Hepatocyte (in vitro differentiated cells): Measurements from ENCODE around the gene CCDC136. TPM values are rescaled to one million over a fixed set of nuclear protein-coding genes. Genes with fewer than 3 reads are reported as not detected.

Experiments used
- DNase-seq: peaks from one replicate; pipeline ENCODE4 v3.0.0-alpha.2; 2016; ENCODE audit warnings: low spot score
- H2AFZ ChIP-seq: fragments of 200-600 bp; sonication (generic); 2 replicates; pipeline ENCODE4 v1.6.0; 2016; ENCODE audit warnings: antibody characterized with exemption, mild to moderate bottlenecking
- H3K27ac ChIP-seq: fragments of 200-600 bp; sonication (generic); 2 replicates; pipeline ENCODE4 v1.5.1; 2016; ENCODE audit warnings: mild to moderate bottlenecking
- H3K27me3 ChIP-seq: fragments of 200-600 bp; sonication (generic); 2 replicates; pipeline ENCODE4 v1.6.1; 2016
- H3K36me3 ChIP-seq: fragments of 200-600 bp; sonication (generic); replicated peaks from 2 replicates; pipeline ENCODE4 v1.5.1; 2016; ENCODE audit warnings: low read depth; ENCODE audit not compliant: insufficient read depth
- H3K4me1 ChIP-seq: fragments of 200-600 bp; sonication (generic); 2 replicates; pipeline ENCODE4 v1.5.1; 2016; ENCODE audit warnings: mild to moderate bottlenecking, moderate library complexity; ENCODE audit not compliant: insufficient read depth
- H3K4me2 ChIP-seq: fragments of 200-600 bp; sonication (generic); 2 replicates; pipeline ENCODE4 v1.6.0; 2016
- H3K4me3 ChIP-seq: fragments of 200-600 bp; sonication (generic); 2 replicates; pipeline ENCODE4 v1.5.1; 2016; ENCODE audit warnings: mild to moderate bottlenecking
- H3K79me2 ChIP-seq: fragments of 200-600 bp; sonication (generic); 2 replicates; pipeline ENCODE4 v1.6.0; 2017; ENCODE audit warnings: mild to moderate bottlenecking
- H3K9me2 ChIP-seq: fragments of 200-600 bp; sonication (generic); replicated peaks from 2 replicates; pipeline ENCODE4 v1.6.0; 2017; ENCODE audit warnings: mild to moderate bottlenecking; ENCODE audit not compliant: insufficient read depth
- H3K9me3 ChIP-seq: fragments of 200-600 bp; sonication (generic); 2 replicates; pipeline ENCODE4 v1.5.1; 2016; ENCODE audit warnings: low read depth, mild to moderate bottlenecking
- H4K20me1 ChIP-seq: fragments of 200-600 bp; sonication (generic); 2 replicates; pipeline ENCODE4 v1.6.0; 2016; ENCODE audit warnings: mild to moderate bottlenecking; ENCODE audit not compliant: insufficient read depth, poor library complexity, severe bottlenecking
- EZH2 ChIP-seq: fragments of 200-600 bp; sonication (generic); IDR thresholded peaks from 2 replicates; pipeline ENCODE4 v1.6.1; 2016; ENCODE audit warnings: antibody characterized with exemption, mild to moderate bottlenecking, borderline replicate concordance
- EZH2phosphoT487 ChIP-seq: fragments of 200-600 bp; sonication (generic); IDR thresholded peaks from one replicate; pipeline ENCODE4 v1.6.1; 2018; ENCODE audit warnings: antibody characterized with exemption, mild to moderate bottlenecking, low read depth, moderate library complexity; ENCODE audit not compliant: unreplicated experiment, severe bottlenecking
- WGBS: methylation state at CpG from one replicate; pipeline ENCODE4 v1.1.6; 2016; ENCODE audit warnings: low lambda C conversion rate; ENCODE audit errors: missing lambda C conversion rate; 5-methylcytosine and 5-hydroxymethylcytosine counted together
- polyA plus RNA-seq: library from polyadenylated mRNA; unstranded; fragments of >200 nt; fragmentation: Nextera tagmentation; extraction: Ambion mirVana; gene quantifications from 2 replicates; pipeline ENCODE4 v1.2.1, GENCODE V29; 2016
- total RNA-seq: library from RNA; depleted of rRNA; stranded (reverse); fragments of >200 nt; gene quantifications from 2 replicates; pipeline ENCODE4 v1.2.3, GENCODE V29; 2014
- TF ChIP-seq, protein P1 (sequence below): fragments of 200-600 bp; sonication (generic); IDR thresholded peaks from 2 replicates; pipeline ENCODE4 v1.5.1; 2016; ENCODE audit warnings: antibody characterized with exemption, mild to moderate bottlenecking; ENCODE audit not compliant: poor library complexity

CCDC136 gene
- total and polyA plus RNA-seq, 2 experiments from 2014 or later: 3.8 to 5.6 TPM

DNA sequence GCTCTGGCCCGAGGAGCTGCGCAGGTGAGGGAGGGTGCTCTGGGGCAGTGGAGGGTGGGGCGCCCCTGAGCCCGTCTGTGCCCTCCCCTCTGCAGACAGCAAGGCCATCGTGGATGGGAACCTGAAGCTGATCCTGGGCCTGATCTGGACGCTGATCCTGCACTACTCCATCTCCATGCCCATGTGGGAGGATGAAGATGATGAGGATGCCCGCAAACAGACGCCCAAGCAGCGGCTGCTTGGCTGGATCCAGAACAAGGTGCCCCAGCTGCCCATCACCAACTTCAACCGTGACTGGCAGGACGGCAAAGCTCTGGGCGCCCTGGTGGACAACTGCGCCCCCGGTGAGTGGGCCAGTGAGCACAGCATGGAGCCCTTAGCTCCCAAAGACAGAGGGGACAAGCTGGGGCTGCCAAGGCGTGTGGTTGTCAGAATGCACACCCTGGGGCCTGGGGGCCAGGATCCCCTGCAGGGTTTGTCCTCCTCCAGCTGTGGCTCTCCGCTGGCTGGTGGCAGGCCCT, 43.5 kb downstream of the CCDC136 start:
- H3K4me3 ChIP-seq: no peak overlapping the region
- peaks cover 40% of the 10 kb centered on the region for H3K4me1 ChIP-seq
- H3K36me3 ChIP-seq: no peaks in the 10 kb centered on the region
- H3K9me3 ChIP-seq: no peaks in the 10 kb centered on the region
- peaks cover 2% of the 10 kb centered on the region for H3K79me2 ChIP-seq
- no peak for TF ChIP-seq EZH2
- TF ChIP-seq, protein P1, sequence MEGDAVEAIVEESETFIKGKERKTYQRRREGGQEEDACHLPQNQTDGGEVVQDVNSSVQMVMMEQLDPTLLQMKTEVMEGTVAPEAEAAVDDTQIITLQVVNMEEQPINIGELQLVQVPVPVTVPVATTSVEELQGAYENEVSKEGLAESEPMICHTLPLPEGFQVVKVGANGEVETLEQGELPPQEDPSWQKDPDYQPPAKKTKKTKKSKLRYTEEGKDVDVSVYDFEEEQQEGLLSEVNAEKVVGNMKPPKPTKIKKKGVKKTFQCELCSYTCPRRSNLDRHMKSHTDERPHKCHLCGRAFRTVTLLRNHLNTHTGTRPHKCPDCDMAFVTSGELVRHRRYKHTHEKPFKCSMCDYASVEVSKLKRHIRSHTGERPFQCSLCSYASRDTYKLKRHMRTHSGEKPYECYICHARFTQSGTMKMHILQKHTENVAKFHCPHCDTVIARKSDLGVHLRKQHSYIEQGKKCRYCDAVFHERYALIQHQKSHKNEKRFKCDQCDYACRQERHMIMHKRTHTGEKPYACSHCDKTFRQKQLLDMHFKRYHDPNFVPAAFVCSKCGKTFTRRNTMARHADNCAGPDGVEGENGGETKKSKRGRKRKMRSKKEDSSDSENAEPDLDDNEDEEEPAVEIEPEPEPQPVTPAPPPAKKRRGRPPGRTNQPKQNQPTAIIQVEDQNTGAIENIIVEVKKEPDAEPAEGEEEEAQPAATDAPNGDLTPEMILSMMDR: no peak
- no peak for TF ChIP-seq EZH2phosphoT487
- H3K27me3 ChIP-seq: peaks cover 6% of the 10 kb centered on the region
- H3K9me2 ChIP-seq: no peaks in the 10 kb centered on the region
- H2AFZ ChIP-seq: no peak overlapping the region
- no peak overlapping the region for H3K27ac ChIP-seq
- H3K4me2 ChIP-seq: no peak overlapping the region
- no peaks in the 10 kb centered on the region for H4K20me1 ChIP-seq
- no peak for DNase-seq
- 97% methylated on average over 16 of the region's 16 CpGs for WGBS

DNA sequence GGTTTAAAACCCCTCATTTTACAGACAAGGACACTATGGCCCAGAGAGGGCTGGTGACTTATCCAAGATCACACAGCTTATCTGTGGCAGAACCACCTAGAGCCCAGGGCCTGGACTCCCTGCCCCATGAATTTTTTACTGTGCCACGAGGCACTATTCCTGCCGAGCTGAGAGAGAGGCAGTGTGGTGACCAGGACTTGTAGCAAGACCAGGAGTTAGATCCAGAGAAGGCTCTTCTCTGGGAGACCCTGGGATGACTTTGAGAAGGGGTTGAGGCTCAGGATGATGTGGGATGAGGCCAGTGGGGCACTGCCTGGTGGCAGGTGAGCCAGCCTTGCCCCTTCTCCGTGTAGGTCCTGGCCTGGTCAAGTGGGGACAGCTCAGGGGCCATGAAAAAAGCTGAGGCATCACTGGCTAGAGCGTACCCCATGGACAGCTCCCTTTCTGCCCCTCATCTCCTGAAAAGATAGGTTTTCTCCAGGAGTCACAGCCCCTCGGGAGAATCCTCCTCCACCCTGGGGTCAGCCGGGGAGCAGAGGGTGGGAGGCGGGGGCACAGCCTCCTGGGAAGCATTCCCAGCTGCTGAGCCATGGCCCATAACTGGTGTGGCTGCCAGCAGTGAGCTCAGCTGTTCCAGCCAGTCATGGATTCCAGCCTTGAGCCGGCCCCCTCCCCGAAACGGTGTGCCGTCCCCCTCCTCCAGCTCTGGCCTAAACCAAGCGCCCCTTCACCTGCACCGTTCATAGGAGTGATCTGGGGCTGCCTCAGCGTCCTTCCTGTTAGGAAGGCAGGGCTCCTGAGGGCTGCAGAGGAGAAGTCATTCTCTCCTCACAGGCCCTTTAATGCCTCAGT, 44.2 kb downstream of the CCDC136 start:
- TF ChIP-seq EZH2phosphoT487: no peak
- no peak for TF ChIP-seq EZH2
- TF ChIP-seq, protein P1: no peak
- Histone ChIP-seq H3K79me2 (no peaks in the 10 kb centered on the region), H4K20me1 (no peaks in the 10 kb centered on the region)

DNA sequence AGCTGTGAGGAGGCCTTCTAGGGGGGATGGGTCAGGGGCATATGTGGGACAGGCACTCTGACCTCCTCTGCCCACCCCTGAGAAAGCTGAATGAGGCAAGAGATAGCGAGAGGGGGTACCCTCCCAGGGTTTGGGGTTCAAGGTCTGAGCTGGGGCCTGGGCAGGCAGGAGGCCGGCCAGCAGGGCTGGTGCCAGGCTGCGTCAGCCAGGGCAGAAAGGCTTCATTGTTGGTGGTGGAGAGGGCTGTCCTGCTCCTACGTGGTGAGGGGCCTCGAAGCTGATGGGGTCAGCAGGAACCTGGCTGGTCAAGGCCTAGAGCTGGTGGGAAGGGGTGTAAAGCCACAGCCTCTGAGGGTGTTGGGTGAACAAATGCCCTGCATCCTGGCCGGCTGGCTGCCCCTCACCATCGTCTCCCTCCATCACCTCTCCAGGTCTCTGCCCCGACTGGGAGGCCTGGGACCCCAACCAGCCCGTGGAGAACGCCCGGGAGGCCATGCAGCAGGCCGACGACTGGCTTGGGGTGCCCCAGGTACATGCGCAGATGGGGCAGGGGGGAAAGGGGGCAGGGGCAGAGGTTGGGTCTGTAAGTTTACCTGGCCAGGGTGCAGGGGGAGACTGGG, 45.1 kb downstream of the CCDC136 start:
- Histone ChIP-seq H3K4me2 (no peak overlapping the region), H4K20me1 (no peaks in the 10 kb centered on the region), H2AFZ (no peak overlapping the region), H3K4me1 (peaks cover 26% of the 10 kb centered on the region), H3K27me3 (no peaks in the 10 kb centered on the region), H3K79me2 (no peaks in the 10 kb centered on the region), H3K4me3 (no peak overlapping the region), H3K27ac (no peak overlapping the region), H3K36me3 (no peaks in the 10 kb centered on the region), H3K9me2 (no peaks in the 10 kb centered on the region), H3K9me3 (no peaks in the 10 kb centered on the region)
- DNase-seq: no peak
- 97% methylated on average over 14 of the region's 14 CpGs for WGBS
- TF ChIP-seq, protein P1: no peak
- TF ChIP-seq EZH2 (no peak), EZH2phosphoT487 (no peak)

More for the DNA sequence above, 44.2 kb downstream of the CCDC136 start:
- peaks cover 2% of the 10 kb centered on the region for H3K27me3 ChIP-seq
- H3K27ac ChIP-seq: no peak overlapping the region
- no peaks in the 10 kb centered on the region for H3K36me3 ChIP-seq
- no peak overlapping the region for H3K4me3 ChIP-seq
- no peak overlapping the region for H2AFZ ChIP-seq
- H3K4me1 ChIP-seq: peaks cover 34% of the 10 kb centered on the region
- no peak overlapping the region for H3K4me2 ChIP-seq
- no peak for DNase-seq
- WGBS: 87% methylated on average over 14 of the region's 14 CpGs
- H3K9me2 ChIP-seq: no peaks in the 10 kb centered on the region
- no peaks in the 10 kb centered on the region for H3K9me3 ChIP-seq
